Psoas muscle (tissue), 8 donors: ENCODE data around the gene CPNE1. TPM values are rescaled to one million over a fixed set of nuclear protein-coding genes. Genes with fewer than 3 reads are reported as not detected.

Experiments
- ATAC-seq, 4 donors: fragments of 200-7000 bp; cut with Tn5 transposase; one replicate each; pipeline ENCODE4 v1.9.1; 2020; ENCODE audit warnings: moderate library complexity in 3 of 4, mild to moderate bottlenecking in 2 of 4
- DNase-seq, 2 donors: peaks; one replicate each; pipeline ENCODE4 v3.0.0-alpha.2; 2020
- H3K27ac ChIP-seq: fragments of 200-600 bp; one replicate; pipeline ENCODE4 v1.8.0; 2022
- H3K27me3 ChIP-seq, 3 donors: fragments of 200-600 bp in 1 of 3; one replicate each; pipeline versions ENCODE4 v1.6.1 to v1.8.0; 2013 to 2022; ENCODE audit warnings: low read length in 2 of 3, mild to moderate bottlenecking in 2 of 3, moderate library complexity in 1 of 3; ENCODE audit not compliant: insufficient read depth in 3 of 3
- H3K36me3 ChIP-seq, 2 donors: fragments of 200-600 bp in 1 of 2; one replicate each; pipeline versions ENCODE4 v1.6.1 to v1.8.0; 2013 to 2022; ENCODE audit warnings: low read depth in 1 of 2, mild to moderate bottlenecking in 1 of 2, moderate library complexity in 1 of 2; ENCODE audit not compliant: insufficient read depth in 1 of 2
- H3K4me1 ChIP-seq: fragments of 200-600 bp; one replicate; pipeline ENCODE4 v1.8.0; 2022
- H3K4me3 ChIP-seq: fragments of 200-600 bp; one replicate; pipeline ENCODE4 v1.8.0; 2022; ENCODE audit warnings: mild to moderate bottlenecking
- H3K9me3 ChIP-seq: fragments of 200-600 bp; one replicate; pipeline ENCODE4 v1.8.0; 2022
- WGBS, 3 donors: extraction: QIAGEN DNeasy Blood & Tissue Kit; methylation state at CpG; one replicate each; pipeline versions ENCODE4 v1.1.6 to v1.1.7; 2013; 5-methylcytosine and 5-hydroxymethylcytosine counted together
- intact Hi-C, 2 donors: fragments of 100-400 bp; cut with DNase I; formaldehyde crosslinking; loops; one replicate each; pipeline versions ENCODE4 v1.11.0 to v1.14.2; 2022
- polyA plus RNA-seq, 3 donors: library from polyadenylated mRNA; stranded (reverse); fragments of 200-250 nt; gene quantifications; one replicate each; pipeline ENCODE4 v1.2.3, GENCODE V29; 2013
- total RNA-seq, 4 donors: library from RNA; stranded (reverse); fragmentation: NEBNext Ultra II Directional in 2 of 4; extraction: Animal tissue kit (Norgen Biotek cat#: 25700) in 2 of 4; gene quantifications; one replicate each; pipeline versions ENCODE4 v1.2.1 to v1.2.4, GENCODE V29; 2021 to 2023
- TF ChIP-seq, protein P1 (sequence below): fragments of 200-600 bp; IDR thresholded peaks from one replicate; pipeline ENCODE4 v1.8.0; 2022; ENCODE audit warnings: antibody characterized with exemption
- donor health status: healthy with polysubstance abuse.
- donor health status: DM: no; HTN: no; CAD: no; lungs with moderate emphysema.
- donor health status: Bipolar disorder and iron deficiency.
- donor health status: healthy.
- donor health status: DM: yes; HTN: yes; CAD: no.
- donor health status: DM: no; HTN: no; CAD: no.
- donor health status: DM: no; HTN: no; CAD: no.
- donor health status: DM: yes; HTN: yes; CAD: no.

Gene CPNE1
- total and polyA plus RNA-seq, 7 donors, result 55.9 to 75.4 (median 62.1) TPM

DNA sequence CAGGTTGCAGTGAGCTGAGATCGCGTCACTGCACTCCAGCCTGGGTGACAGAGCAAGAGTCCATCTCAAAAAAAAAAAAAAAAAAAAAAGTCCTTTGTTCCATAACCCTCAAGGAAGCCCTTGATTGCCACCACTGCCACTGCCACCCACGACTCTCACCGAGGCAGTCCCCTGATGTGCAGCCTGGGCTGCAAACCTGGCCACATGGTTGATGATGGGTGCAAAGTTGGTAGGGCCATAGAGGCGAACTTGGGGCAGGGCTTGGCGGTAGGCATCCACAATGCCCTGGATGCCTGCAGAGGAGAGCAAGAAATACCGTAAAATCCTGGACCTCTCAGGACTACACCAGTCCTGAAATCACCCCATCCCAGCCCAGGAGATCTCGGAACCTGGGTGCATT is 37.6 kb downstream of the CPNE1 start:
- H3K9me3 ChIP-seq, result no peaks in the 10 kb centered on the region
- intact Hi-C loops, result no loop called here
- TF ChIP-seq, protein P1, sequence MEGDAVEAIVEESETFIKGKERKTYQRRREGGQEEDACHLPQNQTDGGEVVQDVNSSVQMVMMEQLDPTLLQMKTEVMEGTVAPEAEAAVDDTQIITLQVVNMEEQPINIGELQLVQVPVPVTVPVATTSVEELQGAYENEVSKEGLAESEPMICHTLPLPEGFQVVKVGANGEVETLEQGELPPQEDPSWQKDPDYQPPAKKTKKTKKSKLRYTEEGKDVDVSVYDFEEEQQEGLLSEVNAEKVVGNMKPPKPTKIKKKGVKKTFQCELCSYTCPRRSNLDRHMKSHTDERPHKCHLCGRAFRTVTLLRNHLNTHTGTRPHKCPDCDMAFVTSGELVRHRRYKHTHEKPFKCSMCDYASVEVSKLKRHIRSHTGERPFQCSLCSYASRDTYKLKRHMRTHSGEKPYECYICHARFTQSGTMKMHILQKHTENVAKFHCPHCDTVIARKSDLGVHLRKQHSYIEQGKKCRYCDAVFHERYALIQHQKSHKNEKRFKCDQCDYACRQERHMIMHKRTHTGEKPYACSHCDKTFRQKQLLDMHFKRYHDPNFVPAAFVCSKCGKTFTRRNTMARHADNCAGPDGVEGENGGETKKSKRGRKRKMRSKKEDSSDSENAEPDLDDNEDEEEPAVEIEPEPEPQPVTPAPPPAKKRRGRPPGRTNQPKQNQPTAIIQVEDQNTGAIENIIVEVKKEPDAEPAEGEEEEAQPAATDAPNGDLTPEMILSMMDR, result no peak
- H3K27me3 ChIP-seq, result no peaks in the 10 kb centered on the region
- H3K36me3 ChIP-seq, result peaks cover 8 to 82% of the 10 kb centered on the region in 2 donors
- DNase-seq (no peak), ATAC-seq (no peak)
- no peak overlapping the region for H3K4me3 ChIP-seq
- no peaks in the 10 kb centered on the region for H3K4me1 ChIP-seq
- 96 to 97% (median 96%) methylated on average over 8 of the region's 8 CpGs for WGBS, 3 donors
- no peak overlapping the region for H3K27ac ChIP-seq

DNA sequence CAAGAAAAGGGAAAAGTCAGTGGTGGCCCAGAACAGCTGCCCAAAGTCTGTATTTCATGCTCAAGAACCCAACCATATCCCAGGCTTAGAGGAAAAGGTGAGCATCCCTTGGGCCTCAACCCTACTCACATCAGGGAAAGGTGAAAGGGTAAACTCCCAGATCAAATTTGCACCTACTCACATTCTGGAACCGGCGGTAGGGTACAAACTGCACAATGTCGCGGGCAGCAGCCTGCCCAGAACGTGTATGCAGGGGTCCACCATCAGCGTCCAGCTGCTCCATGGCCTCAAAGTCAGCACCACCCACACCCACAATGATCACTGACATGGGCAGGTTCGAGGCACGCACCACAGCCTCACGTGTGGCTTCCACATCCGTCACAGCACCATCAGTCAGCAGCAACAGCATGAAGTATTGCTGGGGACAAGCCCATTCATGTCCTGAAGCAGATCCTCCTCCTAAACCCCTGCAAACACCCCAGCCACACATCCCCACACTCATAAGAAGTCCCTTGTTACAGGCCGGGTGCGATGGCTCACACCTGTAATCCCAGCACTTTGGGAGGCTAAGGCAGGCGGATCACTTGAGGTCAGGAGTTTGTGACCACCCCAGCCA is 38.2 kb downstream of the CPNE1 start:
- H3K36me3 ChIP-seq, result peaks cover 8 to 83% of the 10 kb centered on the region in 2 donors
- TF ChIP-seq, protein P1, result no peak
- intact Hi-C loops, result no loop called here
- DNase-seq (no peak), ATAC-seq (no peak)
- H3K4me1 ChIP-seq, result no peaks in the 10 kb centered on the region
- no peak overlapping the region for H3K27ac ChIP-seq
- no peaks in the 10 kb centered on the region for H3K9me3 ChIP-seq
- H3K27me3 ChIP-seq, result no peaks in the 10 kb centered on the region
- 82 to 94% (median 90%) methylated on average over 13 of the region's 13 CpGs for WGBS, 3 donors
- no peak overlapping the region for H3K4me3 ChIP-seq

DNA sequence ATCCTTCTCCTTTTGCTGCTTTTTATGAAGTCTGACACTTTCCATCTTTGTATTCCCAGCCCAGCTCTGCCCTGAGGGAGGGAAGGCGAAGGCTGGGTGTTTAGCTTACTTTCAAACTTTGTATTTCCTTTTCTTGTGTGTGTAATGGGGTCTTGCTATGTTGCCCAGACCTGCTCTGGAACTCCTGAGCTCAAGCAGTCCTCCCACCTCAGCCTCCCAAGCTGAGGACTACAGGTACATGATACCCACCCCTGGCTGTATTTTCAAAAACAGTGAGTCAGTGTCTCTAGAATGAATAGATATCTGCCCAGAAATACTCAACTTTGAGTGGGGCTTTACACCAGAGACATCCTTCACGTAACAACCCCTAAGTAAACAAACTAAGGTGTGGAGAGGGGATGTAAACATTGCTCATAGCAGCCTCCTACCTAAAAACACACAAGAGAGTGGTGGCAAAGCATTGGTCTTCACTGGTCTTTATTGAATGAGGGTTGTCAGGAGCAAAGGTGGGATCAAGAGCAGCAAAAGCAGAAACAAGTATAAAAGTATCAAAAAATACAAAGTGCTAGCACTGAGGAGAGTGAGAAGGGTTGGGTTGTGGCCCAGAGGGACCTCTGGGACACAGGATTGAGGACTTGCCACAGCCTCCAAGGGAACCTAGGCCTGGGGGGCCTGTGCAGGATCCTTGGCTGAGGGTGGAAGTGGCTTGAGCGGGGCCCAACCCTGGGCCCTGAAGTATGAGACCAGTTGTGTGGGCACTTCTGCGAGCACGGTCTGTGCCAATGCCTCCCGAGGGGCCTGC is 38.9 kb downstream of the CPNE1 start:
- H3K4me1 ChIP-seq, result no peaks in the 10 kb centered on the region
- DNase-seq, result no peak
- 63 to 76% (median 68%) methylated on average over 5 to 6 of the region's 6 CpGs for WGBS, 3 donors
- no peak overlapping the region for H3K27ac ChIP-seq
- no peak overlapping the region for H3K4me3 ChIP-seq
- TF ChIP-seq, protein P1, result no peak
- no peaks in the 10 kb centered on the region for H3K27me3 ChIP-seq
- no peak for ATAC-seq
- intact Hi-C loops, result no loop called here
- H3K36me3 ChIP-seq, result peaks cover 8 to 81% of the 10 kb centered on the region in 2 donors
- H3K9me3 ChIP-seq, result no peaks in the 10 kb centered on the region

DNA sequence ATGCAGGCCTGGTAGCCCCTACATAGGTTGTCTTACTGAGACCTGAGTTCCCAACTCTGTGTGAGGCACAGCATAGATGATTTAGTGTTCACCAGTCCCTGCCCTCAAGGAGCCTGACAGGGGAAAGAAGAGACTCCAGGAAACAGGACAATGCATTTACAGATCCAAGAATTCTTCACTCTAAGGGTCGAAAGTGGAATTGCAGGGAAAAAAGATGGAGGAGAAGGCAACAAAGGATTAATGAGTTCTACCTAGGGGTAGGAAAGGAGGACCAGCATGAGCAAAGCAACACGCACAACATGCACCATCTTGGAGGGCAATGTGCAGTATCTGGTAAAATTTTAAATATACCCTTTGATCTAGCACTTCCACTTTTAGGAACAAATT is 43.1 kb downstream of the CPNE1 start:
- no peak overlapping the region for H3K4me3 ChIP-seq
- no peaks in the 10 kb centered on the region for H3K9me3 ChIP-seq
- H3K36me3 ChIP-seq, result peaks cover 8 to 39% of the 10 kb centered on the region in 2 donors
- no peaks in the 10 kb centered on the region for H3K27me3 ChIP-seq
- no peak overlapping the region for H3K27ac ChIP-seq
- ATAC-seq (no peak), DNase-seq (no peak)
- TF ChIP-seq, protein P1, result no peak
- H3K4me1 ChIP-seq, result peaks cover 14% of the 10 kb centered on the region
- intact Hi-C loops, result no loop called here
- 86 to 88% (median 86%) methylated on average over 2 of the region's 2 CpGs for WGBS, 3 donors
